Right atrium auricular region (tissue), 2 donors: ENCODE measurements around the gene SH2D5. TPM values are rescaled to one million over a fixed set of nuclear protein-coding genes. Genes with fewer than 3 reads are reported as not detected.

Experiments
- DNase-seq: peaks from one replicate; pipeline ENCODE4 v3.0.0-alpha.2; 2019; ENCODE audit warnings: low spot score
- H3K27ac ChIP-seq, 2 donors: fragments of 200-600 bp; sonication (generic); 1 replicate in 1 of 2; 2 replicates in 1 of 2; pipeline ENCODE4 v1.5.1; 2016 to 2019
- H3K27me3 ChIP-seq, 2 donors: fragments of 200-600 bp; sonication (generic); one replicate each; pipeline versions ENCODE4 v1.5.1 to v1.6.0; 2017 to 2019
- H3K36me3 ChIP-seq: fragments of 200-600 bp; sonication (generic); one replicate; pipeline ENCODE4 v1.5.1; 2016
- H3K4me1 ChIP-seq, 2 donors: fragments of 200-600 bp; sonication (generic); one replicate each; pipeline versions ENCODE4 v1.5.1 to v1.6.0; 2017 to 2019
- H3K4me3 ChIP-seq, 2 donors: fragments of 200-600 bp; sonication (generic); 1 replicate in 1 of 2; 2 replicates in 1 of 2; pipeline ENCODE4 v1.5.1; 2017 to 2019; ENCODE audit warnings: mild to moderate bottlenecking in 1 of 2, moderate library complexity in 1 of 2
- H3K9me3 ChIP-seq, 2 donors: fragments of 200-600 bp; sonication (generic); one replicate each; pipeline ENCODE4 v1.5.1; 2019
- CTCF ChIP-seq, 2 donors: fragments of 200-600 bp; sonication (generic); IDR thresholded peaks; one replicate each; pipeline ENCODE4 v1.5.1; 2019; ENCODE audit warnings: antibody characterized with exemption in 2 of 2
- total RNA-seq, 2 donors: library from RNA; depleted of rRNA; stranded (reverse); fragments of >200 nt; gene quantifications; one replicate each; pipeline ENCODE4 v1.1.0, GENCODE V29; 2016

The SH2D5 gene
- total RNA-seq, 2 donors from 2014 or later: 0.63 TPM; not detected in 1

GRCh38 chr1:20702416-20702815, 30.1 kb downstream of the SH2D5 start:
- no peak for DNase-seq
- Histone ChIP-seq H3K4me1 (peaks cover 0 to under 1% of the 10 kb centered on the region in 2 donors), H3K27me3 (no peaks in the 10 kb centered on the region), H3K27ac (no peak overlapping the region), H3K4me3 (no peak overlapping the region), H3K36me3 (no peaks in the 10 kb centered on the region), H3K9me3 (no peaks in the 10 kb centered on the region)
- peak in 1 of 2 donors; percentile 11 for TF ChIP-seq CTCF (IDR thresholded peaks at IDR 0.05)

GRCh38 chr1:20701847-20702246, 30.7 kb downstream of the SH2D5 start:
- H3K4me3 ChIP-seq: no peak overlapping the region
- no peaks in the 10 kb centered on the region for H3K9me3 ChIP-seq
- TF ChIP-seq CTCF (IDR thresholded peaks at IDR 0.05): no peak
- no peaks in the 10 kb centered on the region for H3K27me3 ChIP-seq
- H3K4me1 ChIP-seq: peaks cover 0 to 6% of the 10 kb centered on the region in 2 donors
- DNase-seq: no peak
- H3K27ac ChIP-seq: no peak overlapping the region
- no peaks in the 10 kb centered on the region for H3K36me3 ChIP-seq

GRCh38 chr1:20701446-20701845, 31.1 kb downstream of the SH2D5 start:
- no peak overlapping the region for H3K4me3 ChIP-seq
- no peaks in the 10 kb centered on the region for H3K9me3 ChIP-seq
- H3K36me3 ChIP-seq: no peaks in the 10 kb centered on the region
- TF ChIP-seq CTCF (IDR thresholded peaks at IDR 0.05): no peak
- H3K27ac ChIP-seq: no peak overlapping the region
- H3K27me3 ChIP-seq: no peaks in the 10 kb centered on the region
- peaks cover 0 to 9% of the 10 kb centered on the region in 2 donors for H3K4me1 ChIP-seq
- DNase-seq: no peak

- no peak for TF ChIP-seq CTCF (IDR thresholded peaks at IDR 0.05)
- no peaks in the 10 kb centered on the region for H3K27me3 ChIP-seq
- no peak overlapping the region for H3K27ac ChIP-seq
Observed at GRCh38 chr1:20700636-20701215, 31.8 kb downstream of the SH2D5 start.

GRCh38 chr1:20699558-20699957, 32.9 kb downstream of the SH2D5 start:
- no peak for DNase-seq

More at GRCh38 chr1:20700636-20701215, 31.8 kb downstream of the SH2D5 start:
- Histone ChIP-seq H3K9me3 (no peaks in the 10 kb centered on the region), H3K4me1 (peaks cover 0 to 13% of the 10 kb centered on the region in 2 donors), H3K36me3 (no peaks in the 10 kb centered on the region), H3K4me3 (no peak overlapping the region)
- no peak for DNase-seq

More at GRCh38 chr1:20699558-20699957, 32.9 kb downstream of the SH2D5 start:
- H3K36me3 ChIP-seq: no peaks in the 10 kb centered on the region
- TF ChIP-seq CTCF (IDR thresholded peaks at IDR 0.05): no peak
- no peak overlapping the region for H3K27ac ChIP-seq
- H3K4me3 ChIP-seq: no peak overlapping the region
- no peaks in the 10 kb centered on the region for H3K9me3 ChIP-seq
- H3K4me1 ChIP-seq: peaks cover 0 to 13% of the 10 kb centered on the region in 2 donors
- H3K27me3 ChIP-seq: no peaks in the 10 kb centered on the region
